ENCODE results near the gene HS6ST2. TPM values are rescaled to one million over a fixed set of nuclear protein-coding genes. Genes with fewer than 3 reads are reported as not detected.

HS6ST2 gene
- total RNA-seq, 2 donors from 2014 or later, result not detected

DNA sequence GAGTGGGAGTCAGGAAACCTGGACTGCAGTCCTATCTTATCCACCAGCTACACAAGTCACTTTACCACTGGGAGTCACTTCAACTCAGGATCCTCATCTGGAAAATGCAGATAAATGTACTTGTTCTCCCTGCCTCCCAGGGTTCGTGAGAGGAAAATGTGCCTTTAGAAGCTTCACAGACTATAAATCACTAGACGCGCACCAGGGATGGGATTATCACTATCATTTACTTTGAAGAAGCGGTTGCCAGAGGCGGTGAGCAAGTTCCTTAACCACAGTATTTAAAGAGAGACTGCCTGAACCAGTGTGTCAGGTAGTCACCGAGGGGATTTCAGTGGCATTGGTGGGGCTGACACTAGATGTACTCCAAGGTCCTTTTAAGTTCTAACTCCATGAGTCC is 219.5 kb downstream of the HS6ST2 start:
- TF ChIP-seq, protein P1, sequence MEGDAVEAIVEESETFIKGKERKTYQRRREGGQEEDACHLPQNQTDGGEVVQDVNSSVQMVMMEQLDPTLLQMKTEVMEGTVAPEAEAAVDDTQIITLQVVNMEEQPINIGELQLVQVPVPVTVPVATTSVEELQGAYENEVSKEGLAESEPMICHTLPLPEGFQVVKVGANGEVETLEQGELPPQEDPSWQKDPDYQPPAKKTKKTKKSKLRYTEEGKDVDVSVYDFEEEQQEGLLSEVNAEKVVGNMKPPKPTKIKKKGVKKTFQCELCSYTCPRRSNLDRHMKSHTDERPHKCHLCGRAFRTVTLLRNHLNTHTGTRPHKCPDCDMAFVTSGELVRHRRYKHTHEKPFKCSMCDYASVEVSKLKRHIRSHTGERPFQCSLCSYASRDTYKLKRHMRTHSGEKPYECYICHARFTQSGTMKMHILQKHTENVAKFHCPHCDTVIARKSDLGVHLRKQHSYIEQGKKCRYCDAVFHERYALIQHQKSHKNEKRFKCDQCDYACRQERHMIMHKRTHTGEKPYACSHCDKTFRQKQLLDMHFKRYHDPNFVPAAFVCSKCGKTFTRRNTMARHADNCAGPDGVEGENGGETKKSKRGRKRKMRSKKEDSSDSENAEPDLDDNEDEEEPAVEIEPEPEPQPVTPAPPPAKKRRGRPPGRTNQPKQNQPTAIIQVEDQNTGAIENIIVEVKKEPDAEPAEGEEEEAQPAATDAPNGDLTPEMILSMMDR (IDR thresholded peaks at IDR 0.05), result no peak
- Histone ChIP-seq H3K36me3 (no peaks in the 10 kb centered on the region), H3K4me1 (ENCODE audit: control insufficient read depth in 1 of 2, low read depth in 2 of 2) (no peaks in the 10 kb centered on the region), H3K4me3 (no peak overlapping the region), H3K27me3 (replicated peaks; ENCODE audit: insufficient read depth) (no peaks in the 10 kb centered on the region), H3K27ac (no peak overlapping the region), H3K9me3 (no peaks in the 10 kb centered on the region)
- DNase-seq (ENCODE audit: low spot score), result no peak
- no peak for ATAC-seq (ENCODE audit: insufficient number of reproducible peaks, low FRiP score, low read depth)

DNA sequence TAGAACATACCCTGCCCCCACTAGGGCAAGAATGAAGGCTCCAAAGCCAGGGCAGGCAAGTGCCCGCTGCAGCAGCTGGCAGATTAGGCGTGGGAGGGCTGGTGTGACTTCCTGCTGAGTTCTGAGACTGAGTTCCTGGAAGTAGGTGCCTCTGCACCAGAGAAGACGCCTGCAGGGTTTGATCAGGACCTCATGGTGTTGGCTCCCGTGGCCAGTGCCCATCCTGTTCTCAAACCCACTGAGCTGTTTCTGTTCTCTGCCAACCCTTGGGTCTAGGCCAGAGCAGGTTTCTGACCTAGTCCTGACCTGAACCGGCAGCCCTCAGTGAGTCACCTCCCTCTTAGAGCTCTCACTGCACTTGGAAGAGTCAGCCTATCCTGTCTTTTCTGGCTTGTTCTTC is 220.7 kb downstream of the HS6ST2 start:
- Histone ChIP-seq H3K4me3 (no peak overlapping the region), H3K27ac (no peak overlapping the region), H3K9me3 (no peaks in the 10 kb centered on the region), H3K4me1 (ENCODE audit: control insufficient read depth in 1 of 2, low read depth in 2 of 2) (no peaks in the 10 kb centered on the region), H3K36me3 (no peaks in the 10 kb centered on the region), H3K27me3 (replicated peaks; ENCODE audit: insufficient read depth) (no peaks in the 10 kb centered on the region)
- ATAC-seq (ENCODE audit: insufficient number of reproducible peaks, low FRiP score, low read depth) (no peak), DNase-seq (ENCODE audit: low spot score) (no peak)
- TF ChIP-seq, protein P1 (IDR thresholded peaks at IDR 0.05), result no peak

DNA sequence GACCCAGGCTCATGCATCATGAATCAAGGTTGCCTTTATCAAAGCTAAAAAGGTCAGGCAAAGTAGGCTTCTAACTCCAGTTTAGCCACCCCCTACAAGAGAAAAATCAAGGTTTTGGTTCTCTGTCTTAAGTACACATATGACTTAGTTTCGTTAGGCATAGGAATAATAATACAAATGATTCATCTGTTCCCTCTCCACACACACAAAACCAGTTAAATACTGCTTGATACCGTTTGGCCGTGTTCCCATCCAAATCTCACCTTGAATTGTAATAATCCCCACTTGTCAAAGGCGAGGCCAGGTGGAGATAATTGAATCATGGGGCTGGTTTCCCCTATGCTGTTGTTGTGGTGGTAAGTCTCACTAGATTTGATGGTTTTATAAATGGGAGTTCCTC is 226.2 kb downstream of the HS6ST2 start:
- Histone ChIP-seq H3K9me3 (no peaks in the 10 kb centered on the region), H3K4me3 (no peak overlapping the region)
- no peak for DNase-seq (ENCODE audit: low spot score)

DNA sequence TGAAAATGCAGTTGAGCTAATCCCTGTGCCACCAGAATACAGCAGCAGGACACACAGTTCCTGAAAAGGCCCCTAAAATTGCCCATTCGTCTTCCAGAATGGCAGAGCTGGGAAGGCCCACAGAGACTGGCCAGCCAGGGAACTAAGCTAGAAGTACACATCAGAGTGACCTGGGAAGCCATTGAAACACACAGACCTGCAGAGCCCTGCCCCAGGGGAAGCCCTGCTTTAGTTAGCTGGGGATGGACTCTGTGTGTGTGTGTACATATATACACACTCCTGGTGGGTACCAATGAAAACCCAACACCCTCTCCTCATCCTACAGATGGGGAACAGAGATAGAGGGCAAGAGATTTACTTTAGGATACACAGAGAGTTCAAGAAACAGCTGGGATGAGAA is 227.7 kb downstream of the HS6ST2 start:
- Histone ChIP-seq H3K9me3 (no peaks in the 10 kb centered on the region), H3K4me3 (no peak overlapping the region), H3K4me1 (ENCODE audit: control insufficient read depth in 1 of 2, low read depth in 2 of 2) (no peaks in the 10 kb centered on the region), H3K36me3 (no peaks in the 10 kb centered on the region), H3K27ac (no peak overlapping the region), H3K27me3 (replicated peaks; ENCODE audit: insufficient read depth) (no peaks in the 10 kb centered on the region)
- TF ChIP-seq, protein P1 (IDR thresholded peaks at IDR 0.05), result no peak
- no peak for ATAC-seq (ENCODE audit: insufficient number of reproducible peaks, low FRiP score, low read depth)
- DNase-seq (ENCODE audit: low spot score), result no peak

More for the DNA sequence above, 226.2 kb downstream of the HS6ST2 start:
- ATAC-seq (ENCODE audit: insufficient number of reproducible peaks, low FRiP score, low read depth), result no peak
- Histone ChIP-seq H3K36me3 (no peaks in the 10 kb centered on the region), H3K27ac (no peak overlapping the region), H3K27me3 (replicated peaks; ENCODE audit: insufficient read depth) (no peaks in the 10 kb centered on the region), H3K4me1 (ENCODE audit: control insufficient read depth in 1 of 2, low read depth in 2 of 2) (no peaks in the 10 kb centered on the region)
- TF ChIP-seq, protein P1 (IDR thresholded peaks at IDR 0.05), result no peak

DNA sequence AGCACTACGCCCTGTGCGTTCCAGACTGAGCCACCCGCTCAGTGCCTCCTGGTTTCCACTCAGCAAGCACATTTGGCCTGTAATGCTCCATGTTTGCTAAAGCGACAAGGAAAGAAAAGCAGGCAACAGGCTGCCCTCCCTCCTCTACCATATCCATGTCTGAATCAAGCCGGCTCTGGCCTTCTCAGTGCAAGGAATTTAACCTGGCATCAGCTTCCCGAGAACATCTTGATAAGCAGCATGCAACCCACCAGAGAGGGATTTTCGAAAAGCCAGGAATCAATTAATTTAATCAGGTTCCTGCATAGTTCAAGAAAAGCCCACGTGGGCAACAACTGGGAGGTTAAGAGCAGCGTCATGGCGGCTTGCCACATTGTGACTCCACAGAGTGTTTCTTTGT is 228.2 kb downstream of the HS6ST2 start:
- no peak overlapping the region for H3K4me3 ChIP-seq
- no peak for DNase-seq (ENCODE audit: low spot score)
- no peaks in the 10 kb centered on the region for H3K4me1 ChIP-seq (ENCODE audit: control insufficient read depth in 1 of 2, low read depth in 2 of 2)
- H3K27ac ChIP-seq, result no peak overlapping the region
- no peak for ATAC-seq (ENCODE audit: insufficient number of reproducible peaks, low FRiP score, low read depth)
- H3K9me3 ChIP-seq, result no peaks in the 10 kb centered on the region
- H3K27me3 ChIP-seq (replicated peaks; ENCODE audit: insufficient read depth), result no peaks in the 10 kb centered on the region
- H3K36me3 ChIP-seq, result no peaks in the 10 kb centered on the region
- TF ChIP-seq, protein P1 (IDR thresholded peaks at IDR 0.05), result no peak

Measured in thoracic aorta (tissue), 2 donors.